HCT116 (cell line): ENCODE measurements around the gene AGAP1. TPM values are rescaled to one million over a fixed set of nuclear protein-coding genes. Genes with fewer than 3 reads are reported as not detected.

Experiments
- ATAC-seq: fragments of 200-7000 bp; cut with Tn5 transposase; 2 replicates; pipeline ENCODE4 v1.9.1; 2020; ENCODE audit warnings: mild to moderate bottlenecking, moderate library complexity
- BruUV-seq: library from RNA; stranded (reverse); fragments of 400-500 nt; replicated peaks from 2 replicates; lab custom pipeline; 2021; lab: Mats Ljungman, UMichigan
- CTCF ChIA-PET: fragments of 300-600 bp; sonication (Branson Sonifier 250); formaldehyde crosslinking; loops from one replicate; lab custom pipeline; 2021; ENCODE audit warnings: antibody characterized with exemption; lab: Charles Lee
- POLR2A ChIA-PET: fragments of 300-600, 350-600 bp; sonication (Branson Sonifier 250); formaldehyde crosslinking; loops from one replicate; lab custom pipeline; 2021; ENCODE audit warnings: antibody characterized with exemption; lab: Charles Lee
- RAD21 ChIA-PET, 2 experiments: fragments of 300-600 bp; sonication (Branson Sonifier 250); formaldehyde crosslinking; loops; one replicate each; lab custom pipeline; 2023; ENCODE audit warnings: low total read pairs in 2 of 2; ENCODE audit not compliant: uncharacterized antibody in 2 of 2, unreplicated experiment in 2 of 2, low non-redundant PET in 1 of 2; lab: Charles Lee
- DNase-seq: peaks from one replicate; pipeline ENCODE4 v3.0.0-alpha.2; 2010; ENCODE audit warnings: low read depth, low spot score
- H2AFZ ChIP-seq: fragments of 200-600 bp; shearing (Covaris generic), sonication (generic); 2 replicates; pipeline ENCODE4 v1.6.1; 2017; ENCODE audit warnings: low read depth, mixed run types, mixed read lengths, antibody characterized with exemption, low read length; ENCODE audit not compliant: poor library complexity, severe bottlenecking
- H3K27ac ChIP-seq: 2 replicates; pipeline ENCODE4 v1.5.1; 2012; ENCODE audit warnings: low read depth, low read length
- H3K27me3 ChIP-seq: fragments of 200-600 bp; sonication (generic); 2 replicates; pipeline ENCODE4 v1.6.1; 2016; ENCODE audit warnings: mixed run types, low read length, mixed read lengths; ENCODE audit not compliant: insufficient read depth
- H3K36me3 ChIP-seq, 2 experiments: fragments of 200-500 bp in 1 of 2; fragments of 200-600 bp in 1 of 2; sonication (Bioruptor generic) in 1 of 2; sonication (generic) in 1 of 2; 2 replicates each; pipeline versions ENCODE4 v1.5.1 to v1.6.1; 2014 to 2016; ENCODE audit warnings: low read length in 2 of 2, inconsistent platforms in 1 of 2, mixed read lengths in 1 of 2, mixed run types in 1 of 2; ENCODE audit not compliant: insufficient read depth in 2 of 2, control insufficient read depth in 1 of 2
- H3K4me1 ChIP-seq, 2 experiments: fragments of 200-600 bp in 1 of 2; sonication (generic) in 1 of 2; 2 replicates each; pipeline versions ENCODE4 v1.5.1 to v1.6.1; 2012 to 2017; ENCODE audit warnings: low read length in 2 of 2, inconsistent platforms in 1 of 2, mild to moderate bottlenecking in 1 of 2, mixed read lengths in 1 of 2, mixed run types in 1 of 2, moderate library complexity in 1 of 2; ENCODE audit not compliant: insufficient read depth in 2 of 2, control insufficient read depth in 1 of 2
- H3K4me2 ChIP-seq: fragments of 200-600 bp; sonication (generic); 2 replicates; pipeline ENCODE4 v1.6.1; 2017; ENCODE audit warnings: mixed run types, low read length, mixed read lengths
- H3K4me3 ChIP-seq, 2 experiments: fragments of 200-600 bp in 1 of 2; sonication (generic) in 1 of 2; replicated peaks in 1 of 2; 2 replicates each; pipeline ENCODE4 v1.5.1; 2011 to 2016; ENCODE audit warnings: low read length in 2 of 2, control low read depth in 1 of 2, low read depth in 1 of 2, mild to moderate bottlenecking in 1 of 2, mixed read lengths in 1 of 2, mixed run types in 1 of 2
- H3K79me2 ChIP-seq: fragments of 200-600 bp; sonication (generic); 2 replicates; pipeline ENCODE4 v1.6.1; 2017; ENCODE audit warnings: mild to moderate bottlenecking, mixed run types, low read length, moderate library complexity, mixed read lengths; ENCODE audit not compliant: insufficient read depth
- H3K9ac ChIP-seq: fragments of 200-600 bp; sonication (generic); 2 replicates; pipeline ENCODE4 v1.6.1; 2016; ENCODE audit warnings: low read length, mixed read lengths
- H3K9me2 ChIP-seq: fragments of 200-600 bp; sonication (generic), shearing (Covaris generic); 2 replicates; pipeline ENCODE4 v1.6.1; 2017; ENCODE audit warnings: mixed run types, mild to moderate bottlenecking, moderate library complexity; ENCODE audit not compliant: insufficient read depth
- H3K9me3 ChIP-seq, 2 experiments: fragments of 200-500 bp in 1 of 2; fragments of 200-600 bp in 1 of 2; sonication (Bioruptor generic) in 1 of 2; sonication (generic) in 1 of 2; 2 replicates each; pipeline ENCODE4 v1.6.1; 2014 to 2017; ENCODE audit warnings: low read length in 2 of 2, mixed read lengths in 2 of 2, inconsistent platforms in 1 of 2, low read depth in 1 of 2, mild to moderate bottlenecking in 1 of 2, mixed run types in 1 of 2, moderate library complexity in 1 of 2; ENCODE audit not compliant: control insufficient read depth in 1 of 2, insufficient read depth in 1 of 2
- H4K20me1 ChIP-seq: fragments of 200-600 bp; sonication (generic), shearing (Covaris generic); 2 replicates; pipeline ENCODE4 v1.6.1; 2017; ENCODE audit warnings: mixed run types, mild to moderate bottlenecking, moderate library complexity; ENCODE audit not compliant: insufficient read depth
- CBX3 ChIP-seq: IDR thresholded peaks from 2 replicates; pipeline ENCODE4 v1.6.1; 2012; ENCODE audit warnings: low read depth
- EGR1 ChIP-seq: IDR thresholded peaks from 2 replicates; pipeline ENCODE4 v1.6.1; 2012; ENCODE audit warnings: low read depth
- ELF1 ChIP-seq: IDR thresholded peaks from 2 replicates; pipeline ENCODE4 v1.6.1; 2012; ENCODE audit warnings: low read depth, borderline replicate concordance
- EZH2phosphoT487 ChIP-seq: fragments of 200-600 bp; IDR thresholded peaks from 2 replicates; pipeline ENCODE4 v1.6.1; 2018; ENCODE audit warnings: antibody characterized with exemption, borderline replicate concordance
- POLR2A ChIP-seq: IDR thresholded peaks from 2 replicates; pipeline ENCODE4 v1.7.0; 2011; ENCODE audit warnings: borderline replicate concordance; ENCODE audit not compliant: insufficient read depth, insufficient read length; ENCODE audit errors: extremely low read depth
- RAD21 ChIP-seq: IDR thresholded peaks from 2 replicates; pipeline ENCODE4 v1.6.1; 2012; ENCODE audit warnings: low read depth, mild to moderate bottlenecking
- SP1 ChIP-seq: IDR thresholded peaks from 2 replicates; pipeline ENCODE4 v1.6.1; 2012; ENCODE audit warnings: low read depth
- SRF ChIP-seq: IDR thresholded peaks from 2 replicates; pipeline ENCODE4 v1.6.1; 2012; ENCODE audit warnings: low read depth
- YY1 ChIP-seq: IDR thresholded peaks from 2 replicates; pipeline ENCODE4 v1.6.1; 2011; ENCODE audit warnings: low read length, low read depth, moderate library complexity, mild to moderate bottlenecking; ENCODE audit not compliant: insufficient replicate concordance; ENCODE audit errors: extremely low read depth
- ZNF274 ChIP-seq: fragments of 200-500 bp; sonication (Bioruptor generic); IDR thresholded peaks from 2 replicates; pipeline ENCODE4 v1.6.1; 2014; ENCODE audit warnings: mild to moderate bottlenecking, low read depth, low read length, inconsistent platforms
- intact Hi-C: fragments of 100-400 bp; cut with micrococcal nuclease; formaldehyde crosslinking; loops from 2 replicates; pipeline ENCODE4 v1.10.0; 2022
- total RNA-seq: library from RNA; stranded (reverse); gene quantifications from one replicate; pipeline ENCODE4 v1.2.1, GENCODE V29; 2021; ENCODE audit not compliant: unreplicated experiment
- TF ChIP-seq, protein P1 (sequence below): IDR thresholded peaks from 2 replicates; pipeline ENCODE4 v1.6.1; 2012
- TF ChIP-seq, protein P2 (sequence below), 3 experiments: fragments of 200-600 bp in 1 of 3; sonication (generic) in 1 of 3; IDR thresholded peaks in 2 of 3; conservative IDR thresholded peaks in 1 of 3; 2 replicates each; pipeline ENCODE4 v1.5.1; 2012 to 2017; ENCODE audit warnings: low read depth in 2 of 3, low read length in 2 of 3, antibody characterized with exemption in 1 of 3, borderline replicate concordance in 1 of 3, control low read depth in 1 of 3, mild to moderate bottlenecking in 1 of 3, mixed read lengths in 1 of 3, mixed run types in 1 of 3, moderate library complexity in 1 of 3; ENCODE audit not compliant: insufficient read depth in 1 of 3
- TF ChIP-seq, protein P3 (sequence below): IDR thresholded peaks from 2 replicates; pipeline ENCODE4 v1.6.1; 2012; ENCODE audit warnings: low read depth

Gene AGAP1
- total RNA-seq, 1 experiment from 2014 or later, result 43.8 TPM

DNA sequence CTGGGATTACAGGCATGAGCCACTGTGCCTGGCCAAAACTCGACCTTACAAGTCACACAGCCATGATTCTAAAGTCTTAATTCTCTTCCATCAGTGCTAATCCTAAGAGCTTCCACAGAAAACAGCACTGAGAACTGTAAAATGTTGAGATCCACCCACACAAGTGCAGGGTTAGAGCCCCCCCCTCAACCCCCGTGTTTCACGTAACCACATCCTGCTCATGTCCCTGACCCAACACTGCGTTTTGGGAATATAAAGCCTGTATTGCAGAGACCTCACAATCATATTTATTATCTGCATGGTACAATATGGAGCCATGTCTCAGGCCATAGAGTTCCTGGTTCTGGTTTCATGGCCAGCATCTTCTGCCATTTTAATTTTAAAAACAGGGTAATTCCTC, 563.5 kb downstream of the AGAP1 start:
- ChIA-PET POLR2A (no interaction called here), RAD21 (no interaction called here), CTCF (no interaction called here)
- H3K4me1 ChIP-seq, result no peaks in the 10 kb centered on the region
- BruUV-seq, result no TSS peak
- no peak overlapping the region for H3K4me3 ChIP-seq
- intact Hi-C loops, result no loop called here
- no peak overlapping the region for H2AFZ ChIP-seq
- ATAC-seq (no peak), DNase-seq (no peak)
- no peak for TF ChIP-seq SRF
- TF ChIP-seq EGR1, result no peak
- no peak for TF ChIP-seq SP1
- TF ChIP-seq CBX3, result no peak
- TF ChIP-seq, protein P1, sequence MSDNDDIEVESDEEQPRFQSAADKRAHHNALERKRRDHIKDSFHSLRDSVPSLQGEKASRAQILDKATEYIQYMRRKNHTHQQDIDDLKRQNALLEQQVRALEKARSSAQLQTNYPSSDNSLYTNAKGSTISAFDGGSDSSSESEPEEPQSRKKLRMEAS, result no peak
- TF ChIP-seq EZH2phosphoT487, result no peak
- TF ChIP-seq, protein P2, sequence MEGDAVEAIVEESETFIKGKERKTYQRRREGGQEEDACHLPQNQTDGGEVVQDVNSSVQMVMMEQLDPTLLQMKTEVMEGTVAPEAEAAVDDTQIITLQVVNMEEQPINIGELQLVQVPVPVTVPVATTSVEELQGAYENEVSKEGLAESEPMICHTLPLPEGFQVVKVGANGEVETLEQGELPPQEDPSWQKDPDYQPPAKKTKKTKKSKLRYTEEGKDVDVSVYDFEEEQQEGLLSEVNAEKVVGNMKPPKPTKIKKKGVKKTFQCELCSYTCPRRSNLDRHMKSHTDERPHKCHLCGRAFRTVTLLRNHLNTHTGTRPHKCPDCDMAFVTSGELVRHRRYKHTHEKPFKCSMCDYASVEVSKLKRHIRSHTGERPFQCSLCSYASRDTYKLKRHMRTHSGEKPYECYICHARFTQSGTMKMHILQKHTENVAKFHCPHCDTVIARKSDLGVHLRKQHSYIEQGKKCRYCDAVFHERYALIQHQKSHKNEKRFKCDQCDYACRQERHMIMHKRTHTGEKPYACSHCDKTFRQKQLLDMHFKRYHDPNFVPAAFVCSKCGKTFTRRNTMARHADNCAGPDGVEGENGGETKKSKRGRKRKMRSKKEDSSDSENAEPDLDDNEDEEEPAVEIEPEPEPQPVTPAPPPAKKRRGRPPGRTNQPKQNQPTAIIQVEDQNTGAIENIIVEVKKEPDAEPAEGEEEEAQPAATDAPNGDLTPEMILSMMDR (IDR thresholded peaks at IDR 0.05 in 2 of 3, conservative IDR thresholded peaks at IDR 0.05 in 1 of 3; ENCODE audit: borderline replicate concordance in 1 of 3, insufficient read depth in 1 of 3, low read depth in 2 of 3, low read length in 2 of 3), result no peak
- TF ChIP-seq POLR2A, result no peak
- TF ChIP-seq, protein P3, sequence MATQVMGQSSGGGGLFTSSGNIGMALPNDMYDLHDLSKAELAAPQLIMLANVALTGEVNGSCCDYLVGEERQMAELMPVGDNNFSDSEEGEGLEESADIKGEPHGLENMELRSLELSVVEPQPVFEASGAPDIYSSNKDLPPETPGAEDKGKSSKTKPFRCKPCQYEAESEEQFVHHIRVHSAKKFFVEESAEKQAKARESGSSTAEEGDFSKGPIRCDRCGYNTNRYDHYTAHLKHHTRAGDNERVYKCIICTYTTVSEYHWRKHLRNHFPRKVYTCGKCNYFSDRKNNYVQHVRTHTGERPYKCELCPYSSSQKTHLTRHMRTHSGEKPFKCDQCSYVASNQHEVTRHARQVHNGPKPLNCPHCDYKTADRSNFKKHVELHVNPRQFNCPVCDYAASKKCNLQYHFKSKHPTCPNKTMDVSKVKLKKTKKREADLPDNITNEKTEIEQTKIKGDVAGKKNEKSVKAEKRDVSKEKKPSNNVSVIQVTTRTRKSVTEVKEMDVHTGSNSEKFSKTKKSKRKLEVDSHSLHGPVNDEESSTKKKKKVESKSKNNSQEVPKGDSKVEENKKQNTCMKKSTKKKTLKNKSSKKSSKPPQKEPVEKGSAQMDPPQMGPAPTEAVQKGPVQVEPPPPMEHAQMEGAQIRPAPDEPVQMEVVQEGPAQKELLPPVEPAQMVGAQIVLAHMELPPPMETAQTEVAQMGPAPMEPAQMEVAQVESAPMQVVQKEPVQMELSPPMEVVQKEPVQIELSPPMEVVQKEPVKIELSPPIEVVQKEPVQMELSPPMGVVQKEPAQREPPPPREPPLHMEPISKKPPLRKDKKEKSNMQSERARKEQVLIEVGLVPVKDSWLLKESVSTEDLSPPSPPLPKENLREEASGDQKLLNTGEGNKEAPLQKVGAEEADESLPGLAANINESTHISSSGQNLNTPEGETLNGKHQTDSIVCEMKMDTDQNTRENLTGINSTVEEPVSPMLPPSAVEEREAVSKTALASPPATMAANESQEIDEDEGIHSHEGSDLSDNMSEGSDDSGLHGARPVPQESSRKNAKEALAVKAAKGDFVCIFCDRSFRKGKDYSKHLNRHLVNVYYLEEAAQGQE, result no peak
- no peak for TF ChIP-seq ZNF274
- TF ChIP-seq RAD21, result no peak
- TF ChIP-seq YY1, result no peak
- TF ChIP-seq ELF1, result no peak
- H3K36me3 ChIP-seq, result 0 out of 4 replicates have a peak, but pooled peaks cover 0 to 7% of the 10 kb centered on the region in 2 experiments
- H3K27me3 ChIP-seq, result no peaks in the 10 kb centered on the region
- H3K79me2 ChIP-seq, result no peaks in the 10 kb centered on the region
- H3K27ac ChIP-seq, result no peak overlapping the region
- 0 out of 4 replicates have a peak, but pooled peaks cover 0 to 7% of the 10 kb centered on the region in 2 experiments for H3K9me3 ChIP-seq
- H3K9me2 ChIP-seq, result no peaks in the 10 kb centered on the region
- no peaks in the 10 kb centered on the region for H4K20me1 ChIP-seq
- H3K9ac ChIP-seq, result no peak overlapping the region
- H3K4me2 ChIP-seq, result no peak overlapping the region
